Heart left ventricle (tissue), 13 donors: ENCODE results near the gene ADGRA1.

ENCODE experiments used
- CTCF ChIP-seq, 12 donors: fragments of 200-600 bp; sonication (generic) in 4 of 12; IDR thresholded peaks; one replicate each; pipeline versions ENCODE4 v1.5.0 to v1.8.0; 2018 to 2022; ENCODE audit warnings: antibody characterized with exemption in 12 of 12, mild to moderate bottlenecking in 5 of 12
- POLR2A ChIP-seq, 2 donors: fragments of 450-650 bp; IDR thresholded peaks; one replicate each; pipeline ENCODE4 v1.6.1; 2017; ENCODE audit warnings: antibody characterized with exemption in 2 of 2, mild to moderate bottlenecking in 2 of 2, moderate library complexity in 2 of 2
- donor health status: ischemic (EF 13 %, LVEDD 7.1; RV severe dilation, severe dysfunction).
- donor health status: DM: no; HTN: yes; CAD: no.
- donor health status: DM: no; HTN: no; CAD: no.
- donor health status: ischemic (EF 25% LVEDD 6.9; RV normal size, moderate dysfunction).
- donor health status: ischemic (EF 25% LVEDD 5.7; RV mildly dilated, moderate dysfunction).
- donor health status: ischemic (EF 35%, LVEDD 5.7; RV mildly dilated, moderate dysfunction).
- donor health status: nonischemic (EF 11% LVEDD 7.7; RV severe dilation, severe dysfunction).
- donor health status: DM: yes; HTN: yes; CAD: no.
- donor health status: PGD.
- donor health status: ischemic (EF 29% LVEDD 5.4; RV normal size, mild dysfunction).
- donor health status: nonischemic (EF 23%, LVEDD 6.1; RV moderate dilation, normal function).

- TF ChIP-seq CTCF (IDR thresholded peaks at IDR 0.05) (no peak), POLR2A (IDR thresholded peaks at IDR 0.05) (no peak)
Observed at GRCh38 chr10:133090654-133091053, 2.9 kb downstream of the ADGRA1 start.
